GM10847 (cell line): ENCODE data around the gene NR4A1.

Source experiments
- POLR2A ChIP-seq: IDR thresholded peaks from 2 replicates; pipeline ENCODE4 v1.6.1; 2011; ENCODE audit not compliant: insufficient read length; ENCODE audit errors: extremely low read depth

The NR4A1 gene

GRCh38 chr12:52083638-52083996, 32.4 kb downstream of the NR4A1 start:
- TF ChIP-seq POLR2A = no peak

GRCh38 chr12:52084491-52085231, 33.4 kb downstream of the NR4A1 start:
- TF ChIP-seq POLR2A = no peak

- no peak for TF ChIP-seq POLR2A
These were observed 34.5 kb downstream of the NR4A1 start for GRCh38 chr12:52085682-52086180.

GRCh38 chr12:52086366-52086765, 35.1 kb downstream of the NR4A1 start:
- TF ChIP-seq POLR2A = no peak

- no peak for TF ChIP-seq POLR2A
These were observed 35.9 kb downstream of the NR4A1 start for GRCh38 chr12:52086944-52087835.

- TF ChIP-seq POLR2A = no peak
These were observed 36.9 kb downstream of the NR4A1 start for GRCh38 chr12:52087961-52088820.

- TF ChIP-seq POLR2A = no peak
These were observed 38.2 kb downstream of the NR4A1 start for GRCh38 chr12:52089491-52089890.

- no peak for TF ChIP-seq POLR2A
These were observed 39.0 kb downstream of the NR4A1 start for GRCh38 chr12:52090291-52090690.

- no peak for TF ChIP-seq POLR2A
These were observed 39.8 kb downstream of the NR4A1 start for GRCh38 chr12:52091061-52091460.

- no peak for TF ChIP-seq POLR2A
These were observed 40.6 kb downstream of the NR4A1 start for GRCh38 chr12:52091869-52092268.

- TF ChIP-seq POLR2A = no peak
These were observed 42.1 kb downstream of the NR4A1 start for GRCh38 chr12:52093346-52093745.

GRCh38 chr12:52096332-52097044, 45.2 kb downstream of the NR4A1 start:
- TF ChIP-seq POLR2A = no peak

GRCh38 chr12:52097045-52097666, 45.9 kb downstream of the NR4A1 start:
- no peak for TF ChIP-seq POLR2A
